Fibroblast of lung (primary cell): ENCODE measurements around the gene MATN4. TPM values are rescaled to one million over a fixed set of nuclear protein-coding genes. Genes with fewer than 3 reads are reported as not detected.
A peak's percentile ranks its signal among the peaks of the same experiment; 100 is the strongest.

Experiments
- DNase-seq, 2 donors: peaks; one replicate each; pipeline versions ENCODE4 v3.0.0 to v3.0.0-alpha.2; 2010; ENCODE audit warnings: low read depth in 2 of 2
- H2AFZ ChIP-seq: 2 replicates; pipeline ENCODE4 v1.5.1; 2012; ENCODE audit warnings: low read length, control low read depth, inconsistent platforms
- H3K27ac ChIP-seq: 2 replicates; pipeline ENCODE4 v1.5.1; 2011; ENCODE audit warnings: low read length, control low read depth; ENCODE audit not compliant: insufficient read depth
- H3K27me3 ChIP-seq: 2 replicates; pipeline ENCODE4 v1.5.1; 2011; ENCODE audit warnings: mild to moderate bottlenecking, low read length; ENCODE audit not compliant: control insufficient read depth, insufficient read depth
- H3K36me3 ChIP-seq: 2 replicates; pipeline ENCODE4 v1.5.1; 2011; ENCODE audit warnings: low read length; ENCODE audit not compliant: control insufficient read depth, insufficient read depth
- H3K4me1 ChIP-seq: 2 replicates; pipeline ENCODE4 v1.5.1; 2011; ENCODE audit warnings: low read length; ENCODE audit not compliant: control insufficient read depth, insufficient read depth; ENCODE audit errors: extremely low read depth
- H3K4me2 ChIP-seq: 2 replicates; pipeline ENCODE4 v1.5.1; 2011; ENCODE audit warnings: low read length, control low read depth; ENCODE audit not compliant: insufficient read depth; ENCODE audit errors: extremely low read depth
- H3K4me3 ChIP-seq, 4 experiments: fragments of 200-600 bp in 1 of 4; sonication (generic) in 1 of 4; replicated peaks in 1 of 4; 2 replicates each; pipeline ENCODE4 v1.5.1; 2011 to 2016; ENCODE audit warnings: low read length in 4 of 4, low read depth in 3 of 4, mild to moderate bottlenecking in 3 of 4, control low read depth in 2 of 4, inconsistent platforms in 1 of 4, mixed read lengths in 1 of 4; ENCODE audit not compliant: insufficient read depth in 1 of 4; ENCODE audit errors: control extremely low read depth in 1 of 4
- H3K79me2 ChIP-seq: 2 replicates; pipeline ENCODE4 v1.5.1; 2012; ENCODE audit warnings: mild to moderate bottlenecking, low read length, inconsistent platforms; ENCODE audit not compliant: control insufficient read depth, insufficient read depth
- H3K9ac ChIP-seq: 2 replicates; pipeline ENCODE4 v1.5.1; 2011; ENCODE audit warnings: mild to moderate bottlenecking, low read length, control low read depth; ENCODE audit not compliant: insufficient read depth
- H3K9me3 ChIP-seq: 2 replicates; pipeline ENCODE4 v1.5.1; 2012; ENCODE audit warnings: low read depth, low read length; ENCODE audit not compliant: control insufficient read depth, insufficient read depth
- H4K20me1 ChIP-seq: 2 replicates; pipeline ENCODE4 v1.5.1; 2011; ENCODE audit warnings: low read length; ENCODE audit not compliant: control insufficient read depth, insufficient read depth; ENCODE audit errors: extremely low read depth
- CTCF ChIP-seq, 2 donors: IDR thresholded peaks in 1 of 2; conservative IDR thresholded peaks in 1 of 2; 1 replicate in 1 of 2; 2 replicates in 1 of 2; pipeline ENCODE4 v1.5.1; 2011 to 2012; ENCODE audit warnings: low read length in 2 of 2, control low read depth in 1 of 2, inconsistent platforms in 1 of 2, low read depth in 1 of 2, mild to moderate bottlenecking in 1 of 2
- EZH2 ChIP-seq: IDR thresholded peaks from 2 replicates; pipeline ENCODE4 v1.5.1; 2012; ENCODE audit warnings: low read length, control low read depth, mild to moderate bottlenecking; ENCODE audit errors: missing control alignments
- polyA plus RNA-seq, 2 donors: library from polyadenylated mRNA; depleted of rRNA in 1 of 2; stranded (reverse) in 1 of 2; unstranded in 1 of 2; fragments of >200 nt; gene quantifications; 2 replicates each; pipeline ENCODE4 v1.2.1, GENCODE V29; 2011 to 2012; ENCODE audit warnings: missing spikeins in 1 of 2
- total RNA-seq: library from RNA; depleted of rRNA; stranded (reverse); fragments of >200 nt; gene quantifications from 2 replicates; pipeline ENCODE4 v1.2.1, GENCODE V29; 2014

Gene MATN4
- total and polyA plus RNA-seq, 2 donors (not counting 1 experiment from before 2014, with no cell fraction given), result under 0.01 to 0.06 TPM

DNA sequence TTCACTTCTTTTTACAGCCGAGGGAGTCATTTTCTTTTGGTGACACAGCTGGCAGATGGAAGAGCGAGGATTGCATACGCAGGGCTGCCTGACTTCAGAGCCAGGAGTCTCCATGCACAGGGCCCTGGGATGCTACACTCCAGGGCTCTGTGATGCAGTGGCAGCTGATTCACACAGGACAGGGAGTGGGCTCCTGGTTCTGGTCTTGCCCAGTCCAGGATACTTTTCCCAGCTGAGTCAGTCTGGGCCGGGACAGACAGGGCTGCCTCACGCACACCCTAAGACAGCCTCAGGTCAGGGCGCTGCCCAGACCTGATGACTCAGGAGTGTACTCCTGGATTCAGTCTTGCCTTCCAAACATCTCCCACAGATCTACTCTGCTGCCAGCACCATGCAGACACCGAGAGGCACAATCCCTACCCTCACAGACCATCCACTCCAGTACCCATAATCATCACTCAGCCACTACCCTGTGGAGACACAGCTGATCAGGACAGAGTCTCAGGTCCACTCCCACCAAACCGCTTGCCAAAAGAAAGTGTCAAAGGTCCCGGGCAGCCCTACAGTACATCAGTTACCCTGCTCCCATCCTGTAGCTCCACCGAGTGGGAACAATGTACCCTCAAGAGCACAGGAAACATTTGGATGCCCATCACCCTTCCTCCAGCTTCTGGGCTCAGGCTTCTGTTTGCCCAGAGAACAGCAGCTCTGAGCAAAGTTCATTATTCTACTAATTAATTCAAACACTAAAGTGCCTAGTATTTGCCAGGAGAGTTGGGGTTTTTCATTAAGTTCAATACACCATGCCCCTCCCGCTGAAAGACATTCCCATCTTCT lies 28.6 kb upstream of the MATN4 start:
- peaks cover 50% of the 10 kb centered on the region for H3K4me1 ChIP-seq
- peak; percentile 70 to 97 for DNase-seq
- H3K27ac ChIP-seq, result peak overlapping the region; percentile 99
- peak overlapping the region; percentile 81 for H3K4me2 ChIP-seq
- H3K79me2 ChIP-seq, result peaks cover 68% of the 10 kb centered on the region
- no peaks in the 10 kb centered on the region for H3K27me3 ChIP-seq
- no peak for TF ChIP-seq EZH2
- no peak for TF ChIP-seq CTCF (conservative IDR thresholded peaks at IDR 0.05 in 1 of 2, IDR thresholded peaks at IDR 0.05 in 1 of 2; ENCODE audit: low read depth in 1 of 2, low read length in 2 of 2)
- H3K9ac ChIP-seq, result peak overlapping the region; percentile 51
- H2AFZ ChIP-seq, result no peak overlapping the region
- peak overlapping the region in 2 of 4 experiments; percentile 0 to 12 for H3K4me3 ChIP-seq
- no peaks in the 10 kb centered on the region for H4K20me1 ChIP-seq
- peaks cover 25% of the 10 kb centered on the region for H3K36me3 ChIP-seq
- no peaks in the 10 kb centered on the region for H3K9me3 ChIP-seq

DNA sequence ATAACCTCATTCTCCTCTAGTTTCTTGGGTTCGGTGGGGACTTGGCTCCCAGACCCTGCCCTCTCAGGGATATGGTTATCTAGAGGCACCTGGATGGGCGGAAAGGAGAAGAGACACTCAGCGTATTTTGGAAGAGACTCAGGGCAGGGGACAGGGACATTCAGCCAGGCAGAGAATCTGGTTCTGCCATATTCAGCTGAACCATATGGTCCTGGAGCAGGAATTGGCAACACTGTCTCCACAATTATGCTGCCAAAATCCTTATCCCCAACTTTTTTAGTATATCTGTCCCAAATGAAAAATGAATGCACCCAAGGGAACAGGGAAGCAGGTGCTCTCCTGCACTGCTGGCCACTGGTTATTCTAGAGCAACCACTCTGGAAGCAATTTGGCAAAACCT lies 22.4 kb upstream of the MATN4 start:
- no peak for TF ChIP-seq EZH2
- TF ChIP-seq CTCF (conservative IDR thresholded peaks at IDR 0.05 in 1 of 2, IDR thresholded peaks at IDR 0.05 in 1 of 2; ENCODE audit: low read depth in 1 of 2, low read length in 2 of 2), result no peak
- Histone ChIP-seq H3K4me3 (no peak overlapping the region), H3K27me3 (no peaks in the 10 kb centered on the region), H2AFZ (no peak overlapping the region), H3K9me3 (no peaks in the 10 kb centered on the region), H3K9ac (no peak overlapping the region), H3K4me1 (peaks cover under 1% of the 10 kb centered on the region), H4K20me1 (no peaks in the 10 kb centered on the region), H3K36me3 (peaks cover 32% of the 10 kb centered on the region), H3K27ac (no peak overlapping the region), H3K79me2 (peaks cover 33% of the 10 kb centered on the region), H3K4me2 (no peak overlapping the region)
- DNase-seq, result no peak

DNA sequence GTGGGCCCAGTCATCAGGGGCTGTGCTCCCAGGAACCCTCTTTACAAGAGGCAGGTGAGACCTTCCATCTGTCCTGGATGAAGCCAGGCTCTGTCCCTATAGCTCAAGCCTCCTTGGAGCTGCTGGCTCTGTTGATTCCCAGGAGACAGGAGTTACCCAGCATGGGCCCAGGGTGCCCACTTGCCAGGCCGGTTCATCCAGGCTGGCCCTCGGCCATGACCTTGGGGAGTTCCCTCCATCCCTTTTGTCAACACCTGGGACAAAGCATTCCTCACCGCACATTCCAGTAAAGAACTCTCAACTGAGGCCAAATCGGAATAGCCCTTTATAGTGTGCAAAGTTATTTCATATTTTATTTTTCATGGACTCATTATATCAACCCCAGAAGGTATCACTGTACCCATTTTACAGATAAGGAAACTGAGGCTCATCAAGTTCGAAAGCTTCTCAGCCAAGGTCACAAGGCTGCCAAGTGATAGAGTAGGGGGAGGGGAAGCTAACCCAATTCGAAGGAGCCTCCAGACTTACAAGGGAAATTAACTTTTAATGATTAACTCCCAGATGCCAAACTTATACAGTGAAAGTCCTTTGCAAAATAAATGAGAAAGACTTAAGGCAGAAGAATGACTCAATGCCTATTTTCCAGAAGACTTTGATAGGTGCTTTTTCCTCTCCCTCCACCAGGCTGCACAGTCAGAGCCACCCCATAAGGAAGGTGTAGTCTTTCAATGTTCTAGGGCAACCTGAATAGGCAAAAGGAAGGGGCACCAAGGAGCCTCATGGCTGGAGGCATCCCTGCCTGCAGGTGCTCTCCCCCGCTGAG lies 21.6 kb upstream of the MATN4 start:
- peaks cover 25% of the 10 kb centered on the region for H3K79me2 ChIP-seq
- H2AFZ ChIP-seq, result no peak overlapping the region
- no peak for DNase-seq
- H3K36me3 ChIP-seq, result peaks cover 31% of the 10 kb centered on the region
- no peak overlapping the region for H3K4me3 ChIP-seq
- H4K20me1 ChIP-seq, result no peaks in the 10 kb centered on the region
- H3K9ac ChIP-seq, result no peak overlapping the region
- no peaks in the 10 kb centered on the region for H3K9me3 ChIP-seq
- no peak overlapping the region for H3K27ac ChIP-seq
- H3K4me2 ChIP-seq, result no peak overlapping the region
- TF ChIP-seq EZH2 (no peak), CTCF (conservative IDR thresholded peaks at IDR 0.05 in 1 of 2, IDR thresholded peaks at IDR 0.05 in 1 of 2; ENCODE audit: low read depth in 1 of 2, low read length in 2 of 2) (no peak)
- no peaks in the 10 kb centered on the region for H3K4me1 ChIP-seq
- no peaks in the 10 kb centered on the region for H3K27me3 ChIP-seq
